HG03565 (cell line): Measurements from ENCODE around the gene CLCN2.
A peak's percentile ranks its signal among the peaks of the same experiment; 100 is the strongest.

ENCODE experiments used
- ATAC-seq: cut with Tn5 transposase; IDR thresholded peaks from one replicate; pipeline ENCODE4 v1.9.1; 2021; ENCODE audit warnings: mild to moderate bottlenecking, moderate library complexity; ENCODE audit not compliant: unreplicated experiment

Gene CLCN2

GRCh38 chr3:184300378-184300720 is 61.1 kb downstream of the CLCN2 start:
- no peak for ATAC-seq

- no peak for ATAC-seq
Measured at GRCh38 chr3:184299488-184300377, 61.7 kb downstream of the CLCN2 start.

GRCh38 chr3:184298759-184299487 is 62.5 kb downstream of the CLCN2 start, which contains the start of gene PSMD2:
PSMD2 (plus strand) TSS chr3:184299241; CDS start chr3:184299267, 26 bp downstream.
- ATAC-seq, result peak; percentile 77

- no peak for ATAC-seq
Measured at GRCh38 chr3:184296616-184297015, 64.8 kb downstream of the CLCN2 start.
